ENCODE measurements around the gene VSTM2B. TPM values are rescaled to one million over a fixed set of nuclear protein-coding genes. Genes with fewer than 3 reads are reported as not detected.
A peak's percentile ranks its signal among the peaks of the same experiment; 100 is the strongest.

Gene VSTM2B
- total and polyA plus RNA-seq, 2 of the 4 experiments (the other 2 are of a cell fraction), result not detected

DNA sequence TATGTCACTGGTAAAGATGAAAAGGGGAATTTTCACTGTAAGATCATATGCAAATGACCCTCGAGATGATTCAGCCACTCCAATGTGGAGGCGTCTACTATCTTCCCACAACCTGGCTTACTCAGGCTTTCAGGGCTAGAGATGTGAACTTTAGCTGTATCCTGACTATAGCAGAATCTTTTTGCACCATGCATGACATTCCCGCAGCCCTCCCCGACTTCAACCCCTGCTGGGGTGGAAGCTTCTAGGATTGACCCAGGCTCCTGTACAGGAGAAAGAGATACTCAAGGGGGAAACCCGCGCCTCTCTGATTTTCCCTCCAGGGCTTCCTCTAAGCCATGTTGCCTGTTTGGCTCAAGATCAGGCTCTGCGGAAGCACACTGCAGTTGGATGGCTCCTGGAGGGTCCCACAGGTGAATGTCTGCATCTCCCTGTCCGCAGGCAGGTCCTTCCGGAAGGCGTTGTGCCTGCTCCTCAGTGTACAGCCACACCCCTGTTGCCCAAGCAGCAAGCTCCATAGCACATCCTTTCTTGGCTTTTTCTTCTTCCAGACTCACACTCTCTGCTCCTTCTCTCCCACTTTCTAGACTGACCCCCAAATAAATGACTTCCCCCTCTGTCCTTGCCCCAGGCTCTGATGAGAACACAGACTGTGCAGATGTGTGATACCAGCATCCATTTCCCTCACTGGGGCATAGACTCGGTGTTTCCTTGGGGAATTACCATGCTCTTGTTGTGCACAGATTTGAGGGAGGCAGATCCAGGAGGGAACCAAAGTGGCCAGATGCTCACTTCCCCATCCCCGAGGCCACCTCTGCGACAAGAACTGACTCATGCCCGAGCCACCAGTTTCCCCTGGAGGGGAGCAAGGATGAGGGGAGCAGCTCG lies 51.2 kb downstream of the VSTM2B start:
- H2BK15ac ChIP-seq (ENCODE audit: low read depth, low read length), result no peak overlapping the region
- H2BK20ac ChIP-seq (ENCODE audit: low read depth, low read length), result no peak overlapping the region
- H2AFZ ChIP-seq (replicated peaks; ENCODE audit: low read length, poor library complexity), result no peak overlapping the region
- ChIA-PET POLR2A (ENCODE audit: unreplicated experiment) (no interaction called here), CTCF (interaction anchor here (0.7 kb wide), 1 partner anchor 521 kb away, joined by 3 read pairs; no protein-coding TSS in a partner anchor)
- no peaks in the 10 kb centered on the region for H3K79me1 ChIP-seq (ENCODE audit: low read depth in 1 of 2, low read length in 2 of 2)
- no peaks in the 10 kb centered on the region for H3K9me3 ChIP-seq (ENCODE audit: control insufficient read depth, insufficient read depth, low read length)
- H4K91ac ChIP-seq (ENCODE audit: insufficient read depth, low read depth, low read length), result no peak overlapping the region
- in situ Hi-C loops (cut with MboI; ENCODE audit: low sequenced_read_pairs), result no loop called here
- H3K4me1 ChIP-seq (ENCODE audit: control insufficient read depth, insufficient read depth, low read length), result no peaks in the 10 kb centered on the region
- no peak overlapping the region for H3K9ac ChIP-seq (ENCODE audit: low read depth, low read length)
- TF ChIP-seq FOS (IDR thresholded peaks at IDR 0.05; ENCODE audit: low read depth, low read length) (no peak), RAD21 (IDR thresholded peaks at IDR 0.05; ENCODE audit: low read length) (no peak)
- TF ChIP-seq, protein P1, sequence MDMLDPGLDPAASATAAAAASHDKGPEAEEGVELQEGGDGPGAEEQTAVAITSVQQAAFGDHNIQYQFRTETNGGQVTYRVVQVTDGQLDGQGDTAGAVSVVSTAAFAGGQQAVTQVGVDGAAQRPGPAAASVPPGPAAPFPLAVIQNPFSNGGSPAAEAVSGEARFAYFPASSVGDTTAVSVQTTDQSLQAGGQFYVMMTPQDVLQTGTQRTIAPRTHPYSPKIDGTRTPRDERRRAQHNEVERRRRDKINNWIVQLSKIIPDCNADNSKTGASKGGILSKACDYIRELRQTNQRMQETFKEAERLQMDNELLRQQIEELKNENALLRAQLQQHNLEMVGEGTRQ (IDR thresholded peaks at IDR 0.05; ENCODE audit: low read depth, low read length), result no peak
- no peak for ATAC-seq (ENCODE audit: low read depth)
- no peak overlapping the region for H3K23ac ChIP-seq (ENCODE audit: low read depth, low read length)
- dilution Hi-C loops (cut with HindIII; ENCODE audit: low sequenced_read_pairs, unreplicated experiment), result no loop called here
- no TSS peak for BruUV-seq (replicated peaks)
- no peak overlapping the region for H2AK5ac ChIP-seq (ENCODE audit: low read depth, low read length)
- H3K36me3 ChIP-seq (ENCODE audit: control insufficient read depth, insufficient read depth, low read length), result no peaks in the 10 kb centered on the region
- H3K27ac ChIP-seq (ENCODE audit: insufficient read depth, low read length), result no peak overlapping the region
- peaks cover 6% of the 10 kb centered on the region; the same call in 1 of the 2 replicates for H3K27me3 ChIP-seq (ENCODE audit: control insufficient read depth, insufficient read depth, low read length)
- DNase-seq, result peak; percentile 47
- WGBS, 2 experiments (ENCODE audit: extremely low coverage in 2 of 2, insufficient read length in 1 of 2), result 80% methylated on average over 5 of the region's 15 CpGs; no CpG with 5 or more reads in 1 of the 2 experiments
- H3K4ac ChIP-seq (ENCODE audit: low read depth, low read length), result no peak overlapping the region
- intact Hi-C loops (cut with micrococcal nuclease), result no loop called here
- H3K14ac ChIP-seq (replicated peaks; ENCODE audit: low read depth, low read length), result no peak overlapping the region
- H2BK120ac ChIP-seq (ENCODE audit: low read depth, low read length), result no peak overlapping the region
- H2BK5ac ChIP-seq (ENCODE audit: low read depth, low read length, poor library complexity, severe bottlenecking), result no peak overlapping the region
- H4K5ac ChIP-seq (ENCODE audit: low read depth, low read length), result no peak overlapping the region
- no peak overlapping the region for H3K4me2 ChIP-seq (ENCODE audit: low read depth, low read length)
- H3K9me1 ChIP-seq (ENCODE audit: insufficient read depth, low read length), result no peaks in the 10 kb centered on the region
- no peak overlapping the region for H2AK9ac ChIP-seq (replicated peaks; ENCODE audit: low read depth, low read length, poor library complexity)
- H4K8ac ChIP-seq (ENCODE audit: low read depth in 2 of 2, low read length in 2 of 2), result no peak overlapping the region
- no peak overlapping the region for H3K4me3 ChIP-seq (ENCODE audit: insufficient read depth, low read depth, low read length)
- H3K56ac ChIP-seq (ENCODE audit: extremely low read depth, insufficient read depth, low read length), result no peak overlapping the region
- H3K18ac ChIP-seq (ENCODE audit: low read depth, low read length), result no peak overlapping the region
- H4K20me1 ChIP-seq (ENCODE audit: insufficient read depth, low read length), result no peaks in the 10 kb centered on the region

Data from IMR-90 (cell line).